ENCODE measurements around the gene LSMEM2. TPM values are rescaled to one million over a fixed set of nuclear protein-coding genes. Genes with fewer than 3 reads are reported as not detected.
"Not testable (repeated sequence)": the region's sequence is repeated elsewhere in the genome, so short reads cannot be mapped to it uniquely, and the experiment has no call there.

The LSMEM2 gene
- total RNA-seq, 2 experiments from 2014 or later: not detected

GRCh38 chr3:50302095-50303012 lies 23.5 kb downstream of the LSMEM2 start:
- no peak overlapping the region for H3K27ac Mint-ChIP-seq
- no peak overlapping the region for H3K4me3 Mint-ChIP-seq

DNA sequence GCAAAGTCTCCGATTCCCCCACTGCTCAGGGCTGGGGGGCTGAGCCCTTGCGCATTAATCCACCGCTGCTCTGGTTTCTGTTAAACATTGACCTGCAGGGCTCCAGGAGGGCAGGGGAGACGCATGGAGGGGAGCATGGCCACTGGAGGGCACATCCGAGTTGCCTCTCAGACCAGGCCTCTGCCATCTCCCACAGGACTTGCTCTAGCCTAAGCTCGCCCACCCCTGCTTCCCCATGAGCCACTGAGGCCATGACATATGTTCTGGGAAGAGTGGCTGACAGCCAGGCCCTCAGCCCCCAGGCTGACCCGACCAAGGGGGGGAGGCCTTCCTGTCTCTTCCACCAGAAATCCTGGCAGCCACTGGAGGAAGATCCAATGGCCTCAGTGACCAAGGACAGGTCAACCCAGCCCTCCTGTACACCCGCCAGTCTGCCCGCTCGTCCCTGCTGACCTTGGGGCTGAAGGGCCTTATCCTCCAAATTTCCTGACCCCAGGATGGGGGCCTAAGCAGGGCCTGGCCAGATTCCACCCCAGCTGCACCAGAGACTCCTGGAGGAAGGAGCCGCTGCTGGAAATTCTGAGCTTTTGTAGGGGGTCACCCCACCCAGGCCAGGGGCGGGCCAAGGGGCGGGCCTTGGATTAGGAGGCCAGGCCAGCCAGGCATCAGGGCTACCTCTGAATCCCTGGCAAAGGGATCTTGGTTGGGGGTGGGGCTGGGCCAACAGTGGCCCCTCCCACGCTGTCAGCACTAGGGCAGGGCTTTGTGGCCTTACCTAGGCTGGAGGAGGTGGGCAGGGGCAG lies 24.3 kb downstream of the LSMEM2 start, which contains the start of gene HYAL1:
Gene HYAL1, minus strand, starts transcription at position 562 of the 803 bp plus-strand sequence. CDS start 618 bp downstream, outside the sequence.
- no peak within 1 kb of the TSS for H3K27ac Mint-ChIP-seq
- no peaks in the 10 kb centered on the region for H3K36me3 Mint-ChIP-seq
- H3K27me3 Mint-ChIP-seq: no peaks in the 10 kb centered on the region
- peaks cover 18% of the 10 kb centered on the region for H3K4me1 Mint-ChIP-seq
- DNase-seq: no peak
- H3K4me3 Mint-ChIP-seq: no peak within 1 kb of the TSS
- H3K9me3 Mint-ChIP-seq: no peaks in the 10 kb centered on the region

More at GRCh38 chr3:50302095-50303012, 23.5 kb downstream of the LSMEM2 start:
- no peak for DNase-seq
- Mint-ChIP-seq H3K4me1 (peaks cover 23% of the 10 kb centered on the region), H3K36me3 (no peaks in the 10 kb centered on the region), H3K9me3 (no peaks in the 10 kb centered on the region), H3K27me3 (no peaks in the 10 kb centered on the region)

DNA sequence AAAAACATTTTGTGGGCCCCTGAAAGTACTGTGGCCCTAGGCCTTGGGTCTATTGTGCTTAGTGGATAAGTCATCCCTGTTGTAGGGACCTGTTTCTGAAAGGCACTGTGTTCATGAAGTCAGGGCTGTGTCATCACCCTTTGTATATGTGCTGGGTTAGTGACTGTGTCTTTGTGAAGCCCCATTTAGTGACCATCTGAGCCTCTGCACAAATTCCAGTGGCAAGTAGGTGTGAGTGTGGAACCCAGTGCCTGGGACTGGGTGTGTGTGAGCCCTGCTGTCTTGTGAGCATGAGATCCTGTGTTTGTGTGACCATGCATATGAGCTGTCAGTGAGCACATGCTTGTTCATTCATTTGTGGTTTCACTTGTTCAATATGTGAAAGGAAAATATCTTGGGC lies 25.7 kb downstream of the LSMEM2 start:
- Mint-ChIP-seq H3K4me3 (no peak overlapping the region), H3K4me1 (peaks cover 17% of the 10 kb centered on the region), H3K27ac (no peak overlapping the region), H3K9me3 (peaks cover 1% of the 10 kb centered on the region), H3K27me3 (no peaks in the 10 kb centered on the region), H3K36me3 (no peaks in the 10 kb centered on the region)
- no peak for DNase-seq

- not testable (repeated sequence) for H3K36me3 Mint-ChIP-seq, H3K27ac Mint-ChIP-seq, DNase-seq, H3K9me3 Mint-ChIP-seq, H3K4me3 Mint-ChIP-seq, H3K27me3 Mint-ChIP-seq
- peaks cover 13% of the 10 kb centered on the region for H3K4me1 Mint-ChIP-seq
Measured at GRCh38 chr3:50312041-50312440, 33.2 kb downstream of the LSMEM2 start.

DNA sequence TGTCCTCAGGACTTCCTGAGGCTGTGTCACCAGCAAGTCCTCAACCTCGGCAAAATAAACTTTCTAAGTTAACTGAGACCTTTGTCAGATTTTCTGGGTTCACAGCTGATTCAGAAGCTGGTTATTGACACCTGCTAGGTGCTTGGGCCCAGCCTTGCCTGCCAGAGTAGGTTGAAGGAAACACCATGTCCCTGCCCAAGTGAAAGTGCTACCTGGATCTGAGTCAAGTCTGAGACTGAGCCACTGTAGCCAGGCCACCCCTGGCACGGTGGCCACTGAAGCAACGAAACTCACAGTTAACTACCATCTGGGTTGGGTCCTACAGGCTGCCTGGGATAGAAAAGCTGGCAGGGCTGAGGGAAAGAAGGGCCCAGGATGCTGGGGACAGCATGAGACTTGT lies 35.5 kb downstream of the LSMEM2 start:
- H3K4me3 Mint-ChIP-seq: no peak overlapping the region
- H3K9me3 Mint-ChIP-seq: no peaks in the 10 kb centered on the region
- no peak for DNase-seq
- H3K4me1 Mint-ChIP-seq: peaks cover 22% of the 10 kb centered on the region
- H3K27ac Mint-ChIP-seq: no peak overlapping the region
- H3K36me3 Mint-ChIP-seq: peaks cover 3% of the 10 kb centered on the region
- no peaks in the 10 kb centered on the region for H3K27me3 Mint-ChIP-seq

DNA sequence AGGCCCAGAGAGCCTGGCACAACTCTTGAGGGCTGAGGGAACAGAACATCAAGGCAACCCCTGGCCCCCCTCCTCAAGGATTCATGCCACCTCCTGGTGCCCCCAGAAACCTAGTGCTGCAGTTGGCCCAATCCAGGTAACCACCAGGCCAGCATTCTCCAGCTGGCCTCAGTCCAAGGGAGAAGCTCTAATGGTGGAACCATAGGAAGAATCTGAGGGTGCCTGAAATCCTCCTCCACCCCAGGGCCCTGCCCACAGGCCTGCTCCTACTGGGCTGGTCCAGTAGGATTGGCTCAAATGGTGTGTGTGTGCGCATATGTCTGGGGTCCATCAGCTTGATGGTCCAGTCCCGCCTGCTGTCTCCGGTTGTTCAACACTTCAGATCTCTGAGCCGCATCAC lies 35.9 kb downstream of the LSMEM2 start:
- Mint-ChIP-seq H3K4me1 (peaks cover 25% of the 10 kb centered on the region), H3K4me3 (no peak overlapping the region), H3K27me3 (no peaks in the 10 kb centered on the region), H3K9me3 (no peaks in the 10 kb centered on the region), H3K36me3 (peaks cover 3% of the 10 kb centered on the region), H3K27ac (no peak overlapping the region)
- no peak for DNase-seq

GRCh38 chr3:50316657-50317242 lies 37.9 kb downstream of the LSMEM2 start:
- Mint-ChIP-seq H3K4me3 (peak overlapping the region; percentile 46), H3K4me1 (peaks cover 30% of the 10 kb centered on the region), H3K36me3 (peaks cover 5% of the 10 kb centered on the region), H3K27me3 (no peaks in the 10 kb centered on the region), H3K27ac (peak overlapping the region; percentile 55), H3K9me3 (no peaks in the 10 kb centered on the region)
- DNase-seq: peak; percentile 69

DNA sequence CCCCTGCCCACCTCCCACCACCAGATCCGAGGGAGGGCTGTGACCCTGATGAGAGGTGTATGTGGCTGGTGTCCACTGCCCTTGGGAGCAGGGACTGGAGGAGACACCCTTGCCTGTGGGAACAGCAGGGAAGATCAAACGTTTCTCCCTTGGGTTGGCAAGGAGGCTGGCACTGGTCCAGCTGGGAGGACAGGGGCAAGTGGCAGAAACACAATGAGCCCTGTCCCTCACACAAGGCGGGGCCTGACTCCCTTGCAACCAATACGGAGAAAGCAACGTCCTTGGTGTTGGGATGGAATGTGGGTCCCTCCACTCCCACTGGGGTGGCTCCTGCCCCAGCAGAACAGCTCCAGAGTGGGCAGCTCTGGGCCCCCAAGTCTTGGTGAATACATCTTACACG lies 38.4 kb downstream of the LSMEM2 start:
- Mint-ChIP-seq H3K4me3 (no peak overlapping the region), H3K27me3 (no peaks in the 10 kb centered on the region), H3K4me1 (peaks cover 30% of the 10 kb centered on the region), H3K27ac (no peak overlapping the region), H3K9me3 (no peaks in the 10 kb centered on the region), H3K36me3 (peaks cover 5% of the 10 kb centered on the region)
- no peak for DNase-seq

DNA sequence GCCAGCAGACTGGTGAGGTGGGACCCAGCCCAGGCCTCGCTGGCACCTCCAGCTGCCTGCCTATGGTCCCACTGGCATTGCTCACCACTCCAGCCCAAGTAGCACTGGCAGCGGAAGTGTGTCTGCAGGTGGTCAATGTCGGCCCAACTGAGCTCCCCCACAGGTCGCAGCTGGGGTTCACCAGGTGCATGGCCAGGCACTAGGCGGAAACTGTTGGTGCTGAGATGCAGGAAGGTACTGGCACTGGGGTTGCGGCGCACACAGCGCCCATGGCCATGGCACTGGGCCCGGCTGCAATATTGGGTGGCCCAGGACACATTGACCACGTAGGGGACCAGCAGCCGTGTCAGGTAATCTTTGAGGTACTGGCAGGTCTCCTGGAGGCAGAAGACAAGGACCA lies 39.3 kb downstream of the LSMEM2 start:
- DNase-seq: no peak
- H3K36me3 Mint-ChIP-seq: peaks cover 5% of the 10 kb centered on the region
- H3K27ac Mint-ChIP-seq: no peak overlapping the region
- no peaks in the 10 kb centered on the region for H3K9me3 Mint-ChIP-seq
- peaks cover 33% of the 10 kb centered on the region for H3K4me1 Mint-ChIP-seq
- no peak overlapping the region for H3K4me3 Mint-ChIP-seq
- no peaks in the 10 kb centered on the region for H3K27me3 Mint-ChIP-seq

GRCh38 chr3:50318615-50319014 lies 39.7 kb downstream of the LSMEM2 start:
- peaks cover 35% of the 10 kb centered on the region for H3K4me1 Mint-ChIP-seq
- no peak overlapping the region for H3K4me3 Mint-ChIP-seq
- no peak for DNase-seq
- H3K27ac Mint-ChIP-seq: no peak overlapping the region
- no peaks in the 10 kb centered on the region for H3K27me3 Mint-ChIP-seq
- H3K9me3 Mint-ChIP-seq: no peaks in the 10 kb centered on the region
- peaks cover 5% of the 10 kb centered on the region for H3K36me3 Mint-ChIP-seq

DNA sequence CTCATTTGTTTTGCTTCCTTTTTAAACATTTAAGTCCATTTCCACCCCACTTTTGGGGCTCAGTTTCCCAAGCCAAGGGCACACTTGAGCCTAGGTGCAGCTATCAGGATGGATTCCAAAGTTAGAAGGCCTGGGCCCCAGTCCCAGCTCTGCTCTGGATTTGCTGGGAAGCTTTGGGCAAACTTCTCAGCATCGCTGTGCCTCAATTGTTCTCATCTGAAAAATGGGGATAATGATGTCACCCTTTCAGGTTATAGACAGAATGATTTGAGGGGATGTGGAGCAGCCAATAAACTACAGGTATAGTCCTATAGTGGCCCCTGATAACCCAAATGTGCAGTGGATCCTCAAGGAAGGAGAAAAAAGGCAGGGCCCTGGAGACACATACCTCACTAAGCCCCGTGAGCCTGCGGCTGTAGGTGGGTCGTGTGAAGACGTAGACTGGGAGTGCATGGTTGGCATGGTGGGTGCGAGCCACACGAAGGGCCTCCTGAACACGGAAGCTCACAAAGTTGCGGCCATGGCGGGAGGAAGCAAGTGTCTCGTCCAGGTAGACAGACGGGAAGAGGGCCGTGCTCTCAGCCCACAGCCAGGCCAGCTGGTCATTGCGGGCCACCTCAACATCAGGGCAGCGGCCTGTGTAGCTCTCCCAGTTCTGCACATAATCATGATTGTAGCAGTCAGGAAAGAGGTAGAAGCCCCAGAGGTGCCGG lies 40.5 kb downstream of the LSMEM2 start:
- no peak for DNase-seq

GRCh38 chr3:50319894-50320625 lies 41.2 kb downstream of the LSMEM2 start:
- no peak for DNase-seq
- peak overlapping the region; percentile 80 for H3K4me3 Mint-ChIP-seq
- no peaks in the 10 kb centered on the region for H3K9me3 Mint-ChIP-seq
- H3K27me3 Mint-ChIP-seq: no peaks in the 10 kb centered on the region
- no peak overlapping the region for H3K27ac Mint-ChIP-seq
- peaks cover 45% of the 10 kb centered on the region for H3K4me1 Mint-ChIP-seq
- peaks cover 5% of the 10 kb centered on the region for H3K36me3 Mint-ChIP-seq

More for the DNA sequence above, 40.5 kb downstream of the LSMEM2 start:
- no peaks in the 10 kb centered on the region for H3K27me3 Mint-ChIP-seq
- H3K9me3 Mint-ChIP-seq: no peaks in the 10 kb centered on the region
- peaks cover 38% of the 10 kb centered on the region for H3K4me1 Mint-ChIP-seq
- H3K4me3 Mint-ChIP-seq: no peak overlapping the region
- peaks cover 5% of the 10 kb centered on the region for H3K36me3 Mint-ChIP-seq
- no peak overlapping the region for H3K27ac Mint-ChIP-seq

DNA sequence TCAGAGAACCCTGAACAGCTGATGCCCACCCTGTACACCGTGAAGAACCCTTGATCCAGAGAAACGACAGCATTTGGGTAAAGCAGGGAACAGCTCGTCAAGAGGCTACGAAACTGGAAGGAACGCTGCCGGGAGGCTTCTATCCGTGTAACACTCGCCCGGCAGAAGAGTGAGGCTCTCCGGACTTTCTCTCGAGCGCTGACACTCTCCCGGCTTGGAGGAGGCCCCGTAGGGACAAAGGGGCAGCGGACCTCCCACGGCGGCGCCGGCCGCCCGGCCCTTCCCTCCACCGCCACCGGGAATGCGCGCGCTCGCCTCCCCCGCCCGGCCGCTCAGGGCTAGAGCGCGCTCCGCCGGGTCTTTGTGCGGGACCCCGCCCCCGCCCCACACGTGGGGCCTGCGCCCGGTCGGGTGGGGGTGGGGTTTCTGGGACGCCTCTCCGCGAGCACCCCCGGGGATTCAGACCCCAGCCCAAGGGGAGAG lies 42.0 kb downstream of the LSMEM2 start:
- Mint-ChIP-seq H3K4me1 (peaks cover 43% of the 10 kb centered on the region), H3K4me3 (peak overlapping the region; percentile 80), H3K27me3 (no peaks in the 10 kb centered on the region), H3K9me3 (no peaks in the 10 kb centered on the region), H3K36me3 (peaks cover 7% of the 10 kb centered on the region), H3K27ac (peak overlapping the region; percentile 22)
- peak; percentile 74 for DNase-seq
